ENCODE results near the gene USH1G.

Gene USH1G

GRCh38 chr17:74953134-74953687 lies 30.2 kb upstream of the USH1G start:
- Histone ChIP-seq H3K4me1 (ENCODE audit: control insufficient read depth in 1 of 2, insufficient read depth in 2 of 2, low read length in 2 of 2) (peaks cover 24 to 27% of the 10 kb centered on the region in 2 donors), H3K27ac (ENCODE audit: low read depth, low read length) (no peak overlapping the region), H3K4me3 (ENCODE audit: low read depth in 1 of 2, low read length in 2 of 2) (no peak overlapping the region), H3K9me3 (ENCODE audit: control insufficient read depth in 1 of 2, low read length in 2 of 2) (no peaks in the 10 kb centered on the region), H3K36me3 (ENCODE audit: control insufficient read depth in 1 of 2, insufficient read depth in 2 of 2, low read length in 2 of 2) (peaks cover 9 to 41% of the 10 kb centered on the region in 2 donors), H3K27me3 (ENCODE audit: control insufficient read depth in 1 of 2, insufficient read depth in 2 of 2, low read length in 2 of 2) (no peaks in the 10 kb centered on the region), H3K9ac (ENCODE audit: low read depth in 1 of 2, low read length in 2 of 2) (peak overlapping the region in 1 of 2 donors; percentile 24)

GRCh38 chr17:74952431-74953133 lies 29.5 kb upstream of the USH1G start:
- Histone ChIP-seq H3K27me3 (ENCODE audit: control insufficient read depth in 1 of 2, insufficient read depth in 2 of 2, low read length in 2 of 2) (no peaks in the 10 kb centered on the region), H3K36me3 (ENCODE audit: control insufficient read depth in 1 of 2, insufficient read depth in 2 of 2, low read length in 2 of 2) (peaks cover 10 to 41% of the 10 kb centered on the region in 2 donors), H3K9me3 (ENCODE audit: control insufficient read depth in 1 of 2, low read length in 2 of 2) (no peaks in the 10 kb centered on the region), H3K4me1 (ENCODE audit: control insufficient read depth in 1 of 2, insufficient read depth in 2 of 2, low read length in 2 of 2) (peaks cover 24 to 27% of the 10 kb centered on the region in 2 donors), H3K4me3 (ENCODE audit: low read depth in 1 of 2, low read length in 2 of 2) (no peak overlapping the region), H3K27ac (ENCODE audit: low read depth, low read length) (no peak overlapping the region), H3K9ac (ENCODE audit: low read depth in 1 of 2, low read length in 2 of 2) (peak overlapping the region in 1 of 2 donors; percentile 24)

GRCh38 chr17:74951680-74952421 lies 28.8 kb upstream of the USH1G start:
- Histone ChIP-seq H3K4me1 (ENCODE audit: control insufficient read depth in 1 of 2, insufficient read depth in 2 of 2, low read length in 2 of 2) (peaks cover 24 to 27% of the 10 kb centered on the region in 2 donors), H3K9ac (ENCODE audit: low read depth in 1 of 2, low read length in 2 of 2) (no peak overlapping the region), H3K27me3 (ENCODE audit: control insufficient read depth in 1 of 2, insufficient read depth in 2 of 2, low read length in 2 of 2) (no peaks in the 10 kb centered on the region), H3K36me3 (ENCODE audit: control insufficient read depth in 1 of 2, insufficient read depth in 2 of 2, low read length in 2 of 2) (peaks cover 12 to 39% of the 10 kb centered on the region in 2 donors), H3K27ac (ENCODE audit: low read depth, low read length) (no peak overlapping the region), H3K9me3 (ENCODE audit: control insufficient read depth in 1 of 2, low read length in 2 of 2) (no peaks in the 10 kb centered on the region), H3K4me3 (ENCODE audit: low read depth in 1 of 2, low read length in 2 of 2) (no peak overlapping the region)

- Histone ChIP-seq H3K27me3 (ENCODE audit: control insufficient read depth in 1 of 2, insufficient read depth in 2 of 2, low read length in 2 of 2) (no peaks in the 10 kb centered on the region), H3K4me3 (ENCODE audit: low read depth in 1 of 2, low read length in 2 of 2) (no peak overlapping the region), H3K27ac (ENCODE audit: low read depth, low read length) (no peak overlapping the region), H3K9ac (ENCODE audit: low read depth in 1 of 2, low read length in 2 of 2) (no peak overlapping the region), H3K9me3 (ENCODE audit: control insufficient read depth in 1 of 2, low read length in 2 of 2) (no peaks in the 10 kb centered on the region), H3K4me1 (ENCODE audit: control insufficient read depth in 1 of 2, insufficient read depth in 2 of 2, low read length in 2 of 2) (peaks cover 24 to 27% of the 10 kb centered on the region in 2 donors), H3K36me3 (ENCODE audit: control insufficient read depth in 1 of 2, insufficient read depth in 2 of 2, low read length in 2 of 2) (peaks cover 9 to 32% of the 10 kb centered on the region in 2 donors)
Measured at GRCh38 chr17:74951065-74951464, 28.0 kb upstream of the USH1G start.

- H3K27ac ChIP-seq (ENCODE audit: low read depth, low read length): no peak overlapping the region
- no peaks in the 10 kb centered on the region for H3K27me3 ChIP-seq (ENCODE audit: control insufficient read depth in 1 of 2, insufficient read depth in 2 of 2, low read length in 2 of 2)
- H3K9me3 ChIP-seq (ENCODE audit: control insufficient read depth in 1 of 2, low read length in 2 of 2): no peaks in the 10 kb centered on the region
- no peak overlapping the region for H3K4me3 ChIP-seq (ENCODE audit: low read depth in 1 of 2, low read length in 2 of 2)
- peaks cover 24 to 27% of the 10 kb centered on the region in 2 donors for H3K4me1 ChIP-seq (ENCODE audit: control insufficient read depth in 1 of 2, insufficient read depth in 2 of 2, low read length in 2 of 2)
- peaks cover 3 to 25% of the 10 kb centered on the region in 2 donors for H3K36me3 ChIP-seq (ENCODE audit: control insufficient read depth in 1 of 2, insufficient read depth in 2 of 2, low read length in 2 of 2)
- no peak overlapping the region for H3K9ac ChIP-seq (ENCODE audit: low read depth in 1 of 2, low read length in 2 of 2)
Measured at GRCh38 chr17:74950207-74950606, 27.2 kb upstream of the USH1G start.

GRCh38 chr17:74949455-74950115 lies 26.5 kb upstream of the USH1G start:
- peaks cover 3 to 19% of the 10 kb centered on the region in 2 donors for H3K36me3 ChIP-seq (ENCODE audit: control insufficient read depth in 1 of 2, insufficient read depth in 2 of 2, low read length in 2 of 2)
- no peaks in the 10 kb centered on the region for H3K9me3 ChIP-seq (ENCODE audit: control insufficient read depth in 1 of 2, low read length in 2 of 2)
- H3K4me3 ChIP-seq (ENCODE audit: low read depth in 1 of 2, low read length in 2 of 2): no peak overlapping the region
- no peak overlapping the region for H3K9ac ChIP-seq (ENCODE audit: low read depth in 1 of 2, low read length in 2 of 2)
- no peaks in the 10 kb centered on the region for H3K27me3 ChIP-seq (ENCODE audit: control insufficient read depth in 1 of 2, insufficient read depth in 2 of 2, low read length in 2 of 2)
- peaks cover 24 to 27% of the 10 kb centered on the region in 2 donors for H3K4me1 ChIP-seq (ENCODE audit: control insufficient read depth in 1 of 2, insufficient read depth in 2 of 2, low read length in 2 of 2)
- H3K27ac ChIP-seq (ENCODE audit: low read depth, low read length): no peak overlapping the region

GRCh38 chr17:74947041-74947754 lies 24.1 kb upstream of the USH1G start:
- no peak overlapping the region for H3K27ac ChIP-seq (ENCODE audit: low read depth, low read length)
- peaks cover 5 to 7% of the 10 kb centered on the region in 2 donors for H3K4me1 ChIP-seq (ENCODE audit: control insufficient read depth in 1 of 2, insufficient read depth in 2 of 2, low read length in 2 of 2)
- H3K36me3 ChIP-seq (ENCODE audit: control insufficient read depth in 1 of 2, insufficient read depth in 2 of 2, low read length in 2 of 2): peaks cover 3 to 7% of the 10 kb centered on the region in 2 donors
- H3K9ac ChIP-seq (ENCODE audit: low read depth in 1 of 2, low read length in 2 of 2): no peak overlapping the region
- H3K4me3 ChIP-seq (ENCODE audit: low read depth in 1 of 2, low read length in 2 of 2): no peak overlapping the region
- H3K9me3 ChIP-seq (ENCODE audit: control insufficient read depth in 1 of 2, low read length in 2 of 2): no peaks in the 10 kb centered on the region
- peaks cover 0 to 6% of the 10 kb centered on the region in 2 donors for H3K27me3 ChIP-seq (ENCODE audit: control insufficient read depth in 1 of 2, insufficient read depth in 2 of 2, low read length in 2 of 2)

- Histone ChIP-seq H3K9me3 (ENCODE audit: control insufficient read depth in 1 of 2, low read length in 2 of 2) (no peaks in the 10 kb centered on the region), H3K27ac (ENCODE audit: low read depth, low read length) (no peak overlapping the region), H3K36me3 (ENCODE audit: control insufficient read depth in 1 of 2, insufficient read depth in 2 of 2, low read length in 2 of 2) (peaks cover 3 to 9% of the 10 kb centered on the region in 2 donors), H3K4me1 (ENCODE audit: control insufficient read depth in 1 of 2, insufficient read depth in 2 of 2, low read length in 2 of 2) (peaks cover 4 to 7% of the 10 kb centered on the region in 2 donors), H3K9ac (ENCODE audit: low read depth in 1 of 2, low read length in 2 of 2) (no peak overlapping the region), H3K4me3 (ENCODE audit: low read depth in 1 of 2, low read length in 2 of 2) (no peak overlapping the region), H3K27me3 (ENCODE audit: control insufficient read depth in 1 of 2, insufficient read depth in 2 of 2, low read length in 2 of 2) (peaks cover 0 to 6% of the 10 kb centered on the region in 2 donors)
Measured at GRCh38 chr17:74946641-74947040, 23.6 kb upstream of the USH1G start.

- Histone ChIP-seq H3K4me1 (ENCODE audit: control insufficient read depth in 1 of 2, insufficient read depth in 2 of 2, low read length in 2 of 2) (no peaks in the 10 kb centered on the region), H3K36me3 (ENCODE audit: control insufficient read depth in 1 of 2, insufficient read depth in 2 of 2, low read length in 2 of 2) (peaks cover 3 to 7% of the 10 kb centered on the region in 2 donors), H3K9ac (ENCODE audit: low read depth in 1 of 2, low read length in 2 of 2) (no peak overlapping the region), H3K27ac (ENCODE audit: low read depth, low read length) (no peak overlapping the region), H3K9me3 (ENCODE audit: control insufficient read depth in 1 of 2, low read length in 2 of 2) (no peaks in the 10 kb centered on the region), H3K27me3 (ENCODE audit: control insufficient read depth in 1 of 2, insufficient read depth in 2 of 2, low read length in 2 of 2) (peaks cover 0 to 6% of the 10 kb centered on the region in 2 donors), H3K4me3 (ENCODE audit: low read depth in 1 of 2, low read length in 2 of 2) (no peak overlapping the region)
Measured at GRCh38 chr17:74945543-74945942, 22.5 kb upstream of the USH1G start.

Data from duodenal mucosa (tissue), 2 donors.